ENCODE measurements around the gene SIX1. TPM values are rescaled to one million over a fixed set of nuclear protein-coding genes. Genes with fewer than 3 reads are reported as not detected.
A peak's percentile ranks its signal among the peaks of the same experiment; 100 is the strongest.

Gene SIX1
- polyA plus RNA-seq, 3 donors, result 6.3 to 9.9 (median 8.4) TPM

- DNase-seq, result no peak
Measured at GRCh38 chr14:60643463-60644314, 5.6 kb downstream of the SIX1 start.

- DNase-seq, result no peak
Measured at GRCh38 chr14:60643141-60643462, 6.2 kb downstream of the SIX1 start.

GRCh38 chr14:60642270-60643140 is 6.8 kb downstream of the SIX1 start:
- DNase-seq, result no peak

- DNase-seq, result no peak
Measured at GRCh38 chr14:60641742-60642269, 7.5 kb downstream of the SIX1 start.

- no peak for DNase-seq
Measured at GRCh38 chr14:60640859-60641741, 8.2 kb downstream of the SIX1 start.

GRCh38 chr14:60639674-60640073 is 9.6 kb downstream of the SIX1 start:
- no peak for DNase-seq

- peak; percentile 90 for DNase-seq
Measured at GRCh38 chr14:60637479-60638315, 11.6 kb downstream of the SIX1 start.

- no peak for DNase-seq
Measured at GRCh38 chr14:60636879-60637478, 12.3 kb downstream of the SIX1 start.

- DNase-seq, result no peak
Measured at GRCh38 chr14:60634153-60634552, 15.1 kb downstream of the SIX1 start.

GRCh38 chr14:60632777-60633176 is 16.5 kb downstream of the SIX1 start:
- DNase-seq, result no peak

- no peak for DNase-seq
Measured at GRCh38 chr14:60632257-60632656, 17.0 kb downstream of the SIX1 start.

GRCh38 chr14:60631842-60632241 is 17.4 kb downstream of the SIX1 start:
- DNase-seq, result no peak

GRCh38 chr14:60630129-60630528 is 19.1 kb downstream of the SIX1 start:
- no peak for DNase-seq

- no peak for DNase-seq
Measured at GRCh38 chr14:60628892-60629291, 20.4 kb downstream of the SIX1 start.

- DNase-seq, result no peak
Measured at GRCh38 chr14:60622917-60623257, 26.4 kb downstream of the SIX1 start.

GRCh38 chr14:60622210-60622916 is 26.9 kb downstream of the SIX1 start:
- no peak for DNase-seq

GRCh38 chr14:60621386-60621785 is 27.9 kb downstream of the SIX1 start:
- DNase-seq, result no peak

GRCh38 chr14:60618241-60618640 is 31.0 kb downstream of the SIX1 start:
- no peak for DNase-seq

GRCh38 chr14:60616461-60616959 is 32.8 kb downstream of the SIX1 start:
- no peak for DNase-seq

GRCh38 chr14:60602291-60602690 is 47.0 kb downstream of the SIX1 start:
- DNase-seq, result no peak

Measured in renal pelvis (tissue), 4 donors.